LNCAP (cell line): ENCODE results near the gene TCHP.

Source experiments
- CTCF ChIP-seq: fragments of 450-650 bp; IDR thresholded peaks from 2 replicates; pipeline ENCODE4 v1.5.1; 2017; ENCODE audit warnings: mild to moderate bottlenecking

TCHP gene

GRCh38 chr12:109881752-109882151 is 18.3 kb upstream of the TCHP start:
- no peak for TF ChIP-seq CTCF

- TF ChIP-seq CTCF: no peak
Observed at GRCh38 chr12:109883461-109883860, 16.6 kb upstream of the TCHP start.

GRCh38 chr12:109885616-109886015 is 14.5 kb upstream of the TCHP start:
- no peak for TF ChIP-seq CTCF

- TF ChIP-seq CTCF: no peak
Observed at GRCh38 chr12:109888179-109889020, 11.7 kb upstream of the TCHP start.

- TF ChIP-seq CTCF: no peak
Observed at GRCh38 chr12:109890620-109891170, 9.4 kb upstream of the TCHP start.

GRCh38 chr12:109892165-109892715 is 7.8 kb upstream of the TCHP start:
- no peak for TF ChIP-seq CTCF

- TF ChIP-seq CTCF: no peak
Observed at GRCh38 chr12:109892748-109893147, 7.3 kb upstream of the TCHP start.
